Prostate gland (tissue), 2 donors: ENCODE measurements around the gene MYO9B. TPM values are rescaled to one million over a fixed set of nuclear protein-coding genes. Genes with fewer than 3 reads are reported as not detected.

Source experiments
- DNase-seq: peaks from one replicate; pipeline ENCODE4 v3.0.0-alpha.2; 2019; ENCODE audit warnings: low spot score
- H3K27ac ChIP-seq, 2 donors: fragments of 200-600 bp; sonication (generic); 2 replicates each; pipeline ENCODE4 v1.5.1; 2017 to 2019
- H3K27me3 ChIP-seq: fragments of 200-600 bp; sonication (generic); replicated peaks from 2 replicates; pipeline ENCODE4 v1.5.1; 2019; ENCODE audit not compliant: insufficient read depth
- H3K36me3 ChIP-seq, 2 donors: fragments of 200-600 bp; sonication (generic); 1 replicate in 1 of 2; 2 replicates in 1 of 2; pipeline versions ENCODE4 v1.5.1 to v1.8.1; 2017 to 2019
- H3K4me1 ChIP-seq: fragments of 200-600 bp; sonication (generic); replicated peaks from 2 replicates; pipeline ENCODE4 v1.5.1; 2019
- H3K4me3 ChIP-seq, 2 donors: fragments of 200-600 bp; sonication (generic); 2 replicates each; pipeline ENCODE4 v1.5.1; 2017 to 2019
- H3K9me3 ChIP-seq: fragments of 200-600 bp; sonication (generic); 2 replicates; pipeline ENCODE4 v1.5.1; 2017
- CTCF ChIP-seq, 4 experiments: fragments of 200-600 bp in 2 of 4; fragments of 450-650 bp in 2 of 4; sonication (generic) in 2 of 4; IDR thresholded peaks; 1 replicate in 3 of 4; 2 replicates in 1 of 4; pipeline ENCODE4 v1.5.1; 2016 to 2019; ENCODE audit warnings: antibody characterized with exemption in 4 of 4, mild to moderate bottlenecking in 2 of 4, moderate library complexity in 2 of 4
- POLR2A ChIP-seq: fragments of 450-650 bp; IDR thresholded peaks from one replicate; pipeline ENCODE4 v1.6.1; 2016; ENCODE audit warnings: antibody characterized with exemption, mild to moderate bottlenecking
- POLR2AphosphoS5 ChIP-seq: sonication (generic); formaldehyde crosslinking; IDR thresholded peaks from one replicate; pipeline ENCODE4 v1.6.1; 2017; ENCODE audit warnings: antibody characterized with exemption
- WGBS: methylation state at CpG from one replicate; pipeline ENCODE4 v1.1.5; 2018; 5-methylcytosine and 5-hydroxymethylcytosine counted together
- intact Hi-C: fragments of 100-400 bp; cut with DNase I; formaldehyde crosslinking; loops from one replicate; pipeline ENCODE4 v1.14.2; 2022
- total RNA-seq, 2 donors: library from RNA; depleted of rRNA; stranded (reverse); fragments of >200 nt; gene quantifications; one replicate each; pipeline ENCODE4 v1.1.0, GENCODE V29; 2016

Gene MYO9B
- total RNA-seq, 2 donors from 2014 or later = 50.9 to 208 TPM

- Histone ChIP-seq H3K36me3 (no peaks in the 10 kb centered on the region), H3K27ac (peak overlapping the region; percentile 73 to 75), H3K27me3 (no peaks in the 10 kb centered on the region), H3K4me1 (peaks cover 9% of the 10 kb centered on the region), H3K9me3 (no peaks in the 10 kb centered on the region), H3K4me3 (peak overlapping the region in 1 of 2 donors; percentile 7)
- peak; percentile 66 for DNase-seq
- TF ChIP-seq CTCF (IDR thresholded peaks at IDR 0.05) (peak in 2 of 4 experiments; percentile 64 to 71), POLR2AphosphoS5 (no peak)
- intact Hi-C loops = loop anchor here (5.0 kb wide), 1 partner anchor 57 kb away; no protein-coding TSS in a partner anchor
- WGBS = 10% methylated on average over 28 of the region's 28 CpGs
These were observed 4.3 kb downstream of the MYO9B start for GRCh38 chr19:17079710-17080439.

- intact Hi-C loops = no loop called here
- no peaks in the 10 kb centered on the region for H3K36me3 ChIP-seq
- H3K27ac ChIP-seq = peak overlapping the region; percentile 73 to 75
- H3K4me3 ChIP-seq = no peak overlapping the region
- no peak for TF ChIP-seq POLR2A
- TF ChIP-seq CTCF (IDR thresholded peaks at IDR 0.05) = no peak
- no peak for TF ChIP-seq POLR2AphosphoS5
- H3K9me3 ChIP-seq = no peaks in the 10 kb centered on the region
- H3K4me1 ChIP-seq = peaks cover 9% of the 10 kb centered on the region
- WGBS = 56% methylated on average over 4 of the region's 4 CpGs
- no peak for DNase-seq
- H3K27me3 ChIP-seq = no peaks in the 10 kb centered on the region
These were observed 4.8 kb downstream of the MYO9B start for GRCh38 chr19:17080440-17080801.

- no peaks in the 10 kb centered on the region for H3K9me3 ChIP-seq
- no peaks in the 10 kb centered on the region for H3K36me3 ChIP-seq
- 62% methylated on average over 20 of the region's 20 CpGs for WGBS
- no peak for DNase-seq
- H3K27ac ChIP-seq = peak overlapping the region; percentile 14 to 30
- no peaks in the 10 kb centered on the region for H3K27me3 ChIP-seq
- TF ChIP-seq POLR2AphosphoS5 = peak; percentile 5
- TF ChIP-seq CTCF (IDR thresholded peaks at IDR 0.05) = no peak
- H3K4me1 ChIP-seq = peaks cover 6% of the 10 kb centered on the region
- intact Hi-C loops = no loop called here
- H3K4me3 ChIP-seq = no peak overlapping the region
These were observed 6.4 kb downstream of the MYO9B start for GRCh38 chr19:17081672-17082630.

- Histone ChIP-seq H3K9me3 (no peaks in the 10 kb centered on the region), H3K27me3 (no peaks in the 10 kb centered on the region), H3K4me3 (no peak overlapping the region), H3K4me1 (no peaks in the 10 kb centered on the region), H3K27ac (no peak overlapping the region), H3K36me3 (no peaks in the 10 kb centered on the region)
- 88% methylated on average over 13 of the region's 14 CpGs for WGBS
- TF ChIP-seq POLR2AphosphoS5 = no peak
- no peak for TF ChIP-seq POLR2A
- no peak for TF ChIP-seq CTCF (IDR thresholded peaks at IDR 0.05)
- DNase-seq = no peak
- intact Hi-C loops = no loop called here
These were observed 10.5 kb downstream of the MYO9B start for GRCh38 chr19:17086120-17086519.
